ENCODE measurements around the gene AKR1D1.

GRCh38 chr7:138154661-138155060, 78.4 kb downstream of the AKR1D1 start:
- TF ChIP-seq CTCF (IDR thresholded peaks at IDR 0.05; ENCODE audit: low read length) = no peak
- TF ChIP-seq EZH2 (IDR thresholded peaks at IDR 0.05; ENCODE audit: borderline replicate concordance, low read length) = no peak

Measured in OCI-LY1 (cell line).